Brain microvascular endothelial cell (primary cell): ENCODE measurements around the gene BCL3.

Experiments used
- DNase-seq: peaks from one replicate; pipeline ENCODE4 v3.0.0-alpha.2; 2020
- H3K27ac ChIP-seq: fragments of 250-450 bp; sonication (Bioruptor Pico); 2 replicates; pipeline ENCODE4 v1.5.1; 2020; ENCODE audit warnings: mild to moderate bottlenecking, moderate library complexity
- H3K27me3 ChIP-seq: fragments of 250-450 bp; sonication (Bioruptor Pico); replicated peaks from 2 replicates; pipeline ENCODE4 v1.5.1; 2020; ENCODE audit warnings: mild to moderate bottlenecking
- H3K36me3 ChIP-seq: fragments of 250-450 bp; sonication (Bioruptor Pico); replicated peaks from 2 replicates; pipeline ENCODE4 v1.5.1; 2020; ENCODE audit warnings: mild to moderate bottlenecking
- H3K4me3 ChIP-seq: 2 replicates; pipeline ENCODE4 v1.5.1; 2011; ENCODE audit warnings: low read depth, mild to moderate bottlenecking, control low read depth, low read length, moderate library complexity
- in situ Hi-C: cut with HindIII; loops from 2 replicates; pipeline ENCODE4 v1.10.0; 2017; ENCODE audit warnings: low sequenced_read_pairs, low pct_ligation_motif_present
- TF ChIP-seq, protein P1 (sequence below): IDR thresholded peaks from 2 replicates; pipeline ENCODE4 v1.5.1; 2011; ENCODE audit warnings: low read depth, mild to moderate bottlenecking, moderate library complexity, low read length, control low read depth, inconsistent platforms; ENCODE audit errors: missing control alignments

BCL3 gene

DNA sequence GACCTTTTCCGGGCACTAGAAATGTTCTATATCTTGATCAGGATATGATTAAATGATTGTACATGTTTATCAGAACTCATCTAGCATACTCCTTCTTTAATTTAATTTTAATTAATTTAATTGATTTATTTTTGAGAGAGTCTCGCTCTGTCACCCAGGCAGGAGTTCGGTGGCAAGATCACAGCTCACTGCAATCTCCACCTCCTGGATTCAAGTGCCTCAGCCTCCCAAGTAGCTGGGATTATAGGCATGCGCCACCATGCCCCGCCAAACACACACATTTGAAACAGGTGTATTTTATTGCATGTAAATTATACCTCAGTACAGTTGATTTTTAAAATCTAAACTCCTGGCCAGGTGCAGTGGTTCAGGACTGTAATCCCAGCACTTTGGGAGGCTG is 17.4 kb upstream of the BCL3 start:
- Histone ChIP-seq H3K27ac (no peak overlapping the region), H3K36me3 (no peaks in the 10 kb centered on the region), H3K4me3 (no peak overlapping the region), H3K27me3 (no peaks in the 10 kb centered on the region)
- in situ Hi-C loops: no loop called here
- DNase-seq: no peak
- TF ChIP-seq, protein P1, sequence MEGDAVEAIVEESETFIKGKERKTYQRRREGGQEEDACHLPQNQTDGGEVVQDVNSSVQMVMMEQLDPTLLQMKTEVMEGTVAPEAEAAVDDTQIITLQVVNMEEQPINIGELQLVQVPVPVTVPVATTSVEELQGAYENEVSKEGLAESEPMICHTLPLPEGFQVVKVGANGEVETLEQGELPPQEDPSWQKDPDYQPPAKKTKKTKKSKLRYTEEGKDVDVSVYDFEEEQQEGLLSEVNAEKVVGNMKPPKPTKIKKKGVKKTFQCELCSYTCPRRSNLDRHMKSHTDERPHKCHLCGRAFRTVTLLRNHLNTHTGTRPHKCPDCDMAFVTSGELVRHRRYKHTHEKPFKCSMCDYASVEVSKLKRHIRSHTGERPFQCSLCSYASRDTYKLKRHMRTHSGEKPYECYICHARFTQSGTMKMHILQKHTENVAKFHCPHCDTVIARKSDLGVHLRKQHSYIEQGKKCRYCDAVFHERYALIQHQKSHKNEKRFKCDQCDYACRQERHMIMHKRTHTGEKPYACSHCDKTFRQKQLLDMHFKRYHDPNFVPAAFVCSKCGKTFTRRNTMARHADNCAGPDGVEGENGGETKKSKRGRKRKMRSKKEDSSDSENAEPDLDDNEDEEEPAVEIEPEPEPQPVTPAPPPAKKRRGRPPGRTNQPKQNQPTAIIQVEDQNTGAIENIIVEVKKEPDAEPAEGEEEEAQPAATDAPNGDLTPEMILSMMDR: no peak

DNA sequence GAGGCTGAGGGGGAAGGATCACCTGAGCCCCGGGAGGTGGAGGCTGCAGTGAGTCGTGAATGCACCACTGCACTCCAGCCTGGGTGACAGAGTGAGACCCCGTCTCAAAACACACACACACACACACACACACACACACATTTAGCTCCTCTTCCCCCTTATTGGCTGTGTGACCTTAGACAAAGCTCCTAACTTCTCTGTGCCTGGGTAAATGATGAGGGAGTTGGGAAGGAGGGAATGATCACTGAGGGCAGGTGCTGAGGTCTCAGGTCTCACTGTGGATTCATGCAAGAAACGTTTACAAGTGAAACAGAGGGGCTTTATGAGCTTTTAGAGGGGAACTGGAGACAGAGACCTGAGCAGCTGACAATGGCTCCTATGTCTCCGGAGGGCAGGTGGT is 16.9 kb upstream of the BCL3 start:
- in situ Hi-C loops: no loop called here
- no peak for DNase-seq

DNA sequence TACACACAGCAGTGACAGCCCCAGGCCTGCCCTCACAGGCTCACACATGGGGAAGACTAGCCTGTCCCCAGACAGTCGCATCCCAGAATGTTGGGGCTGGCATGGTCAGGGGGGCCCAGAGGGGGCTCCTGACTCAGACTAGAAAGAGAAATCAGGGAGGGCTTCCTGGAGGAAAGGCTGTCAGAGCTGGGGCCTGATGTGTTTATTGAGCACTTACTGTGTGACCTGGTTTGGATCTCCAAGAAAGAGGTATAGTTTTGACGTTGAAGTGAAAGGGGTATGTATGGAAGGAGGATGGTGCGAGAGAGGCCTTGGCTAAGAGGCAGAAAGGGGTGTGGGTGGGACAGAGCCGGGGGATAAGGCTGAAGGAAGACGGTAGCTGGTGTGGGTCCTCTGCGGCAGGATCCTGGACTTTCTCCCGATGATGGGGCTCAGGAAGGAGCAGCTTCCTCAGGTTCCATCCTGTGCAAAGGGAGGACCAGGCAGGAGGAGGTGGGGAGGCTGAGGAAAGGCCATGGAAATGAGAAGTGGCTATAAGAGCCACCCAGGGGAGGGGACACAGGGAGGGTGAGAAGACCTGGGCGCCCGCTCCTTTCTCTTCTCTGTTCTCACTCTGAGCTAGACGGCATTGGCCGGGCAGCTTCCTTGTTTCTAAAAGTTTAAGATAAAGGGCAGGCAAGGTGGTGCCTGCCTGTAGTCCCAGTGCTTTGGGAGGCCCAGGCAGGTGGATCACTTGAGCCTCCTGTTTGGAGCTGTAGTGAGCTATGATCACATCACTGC is 16.1 kb upstream of the BCL3 start:
- Histone ChIP-seq H3K27me3 (no peaks in the 10 kb centered on the region), H3K4me3 (no peak overlapping the region), H3K36me3 (no peaks in the 10 kb centered on the region), H3K27ac (no peak overlapping the region)
- in situ Hi-C loops: no loop called here
- DNase-seq: no peak
- TF ChIP-seq, protein P1: no peak

More for the DNA sequence above, 16.9 kb upstream of the BCL3 start:
- TF ChIP-seq, protein P1: no peak
- H3K27me3 ChIP-seq: no peaks in the 10 kb centered on the region
- H3K4me3 ChIP-seq: no peak overlapping the region
- H3K27ac ChIP-seq: no peak overlapping the region
- H3K36me3 ChIP-seq: no peaks in the 10 kb centered on the region

DNA sequence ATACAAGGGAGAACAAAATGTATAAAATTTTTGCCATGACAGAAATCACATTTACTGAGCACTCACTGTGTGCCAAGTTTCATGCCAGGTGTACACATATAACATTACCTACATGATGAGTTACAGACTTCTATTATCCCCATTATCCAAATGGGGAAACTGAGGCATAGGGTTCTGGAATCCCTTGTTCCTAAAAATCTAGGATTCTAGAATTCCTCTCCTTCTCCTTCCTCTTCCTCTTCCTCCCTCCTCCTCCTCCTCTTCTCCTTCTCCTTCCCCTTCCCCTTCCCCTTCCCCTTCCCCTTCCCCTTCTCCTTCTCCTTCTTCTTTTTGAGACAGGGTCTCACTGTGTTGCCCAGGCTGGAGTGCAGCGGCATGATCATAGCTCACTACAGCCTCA is 14.2 kb upstream of the BCL3 start:
- Histone ChIP-seq H3K27ac (no peak overlapping the region), H3K4me3 (no peak overlapping the region), H3K27me3 (no peaks in the 10 kb centered on the region), H3K36me3 (no peaks in the 10 kb centered on the region)
- no peak for DNase-seq
- TF ChIP-seq, protein P1: no peak
- in situ Hi-C loops: no loop called here

DNA sequence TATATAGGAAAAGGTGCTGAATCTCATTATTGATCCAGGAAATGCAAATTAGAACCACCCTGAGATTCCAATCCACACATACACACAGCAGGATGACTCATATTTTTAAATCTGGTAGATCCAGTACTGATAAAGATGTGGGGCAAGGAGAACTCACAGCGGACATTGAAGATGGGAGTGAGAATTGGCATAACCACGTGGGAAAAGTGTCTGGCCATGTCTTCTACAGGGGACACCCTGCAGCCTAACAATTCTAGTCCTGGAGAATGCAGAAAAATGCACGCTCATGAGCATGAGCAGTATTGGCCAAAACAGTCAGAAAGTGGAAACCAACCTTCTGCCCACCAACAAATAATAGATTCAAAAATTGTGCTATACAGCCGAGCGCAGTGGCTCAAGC is 13.5 kb upstream of the BCL3 start:
- TF ChIP-seq, protein P1: no peak
- Histone ChIP-seq H3K4me3 (no peak overlapping the region), H3K36me3 (no peaks in the 10 kb centered on the region), H3K27ac (no peak overlapping the region), H3K27me3 (no peaks in the 10 kb centered on the region)
- DNase-seq: no peak
- in situ Hi-C loops: no loop called here
